Measurements from ENCODE around the gene CCNQ.

DNA sequence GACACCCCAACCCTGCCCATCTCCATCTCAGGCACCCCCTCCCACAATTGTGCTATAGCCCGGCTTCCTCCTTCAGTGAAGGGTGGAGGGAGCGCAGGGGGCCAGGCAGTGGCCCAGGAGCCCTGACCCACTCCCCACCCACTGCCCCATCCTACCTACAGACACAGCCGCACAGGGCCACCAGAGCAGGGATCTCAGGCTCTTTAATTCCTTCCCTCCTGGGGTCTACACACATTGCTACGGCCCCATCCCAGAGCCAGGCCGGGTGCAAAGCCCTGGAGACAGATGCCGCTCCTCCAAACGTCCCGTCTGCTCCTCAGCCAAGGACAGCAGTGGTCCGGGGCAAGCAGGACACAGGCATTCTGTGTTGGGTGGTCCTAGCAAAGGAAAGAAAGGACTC is 35.3 kb upstream of the CCNQ start:
- TF ChIP-seq, protein P1, sequence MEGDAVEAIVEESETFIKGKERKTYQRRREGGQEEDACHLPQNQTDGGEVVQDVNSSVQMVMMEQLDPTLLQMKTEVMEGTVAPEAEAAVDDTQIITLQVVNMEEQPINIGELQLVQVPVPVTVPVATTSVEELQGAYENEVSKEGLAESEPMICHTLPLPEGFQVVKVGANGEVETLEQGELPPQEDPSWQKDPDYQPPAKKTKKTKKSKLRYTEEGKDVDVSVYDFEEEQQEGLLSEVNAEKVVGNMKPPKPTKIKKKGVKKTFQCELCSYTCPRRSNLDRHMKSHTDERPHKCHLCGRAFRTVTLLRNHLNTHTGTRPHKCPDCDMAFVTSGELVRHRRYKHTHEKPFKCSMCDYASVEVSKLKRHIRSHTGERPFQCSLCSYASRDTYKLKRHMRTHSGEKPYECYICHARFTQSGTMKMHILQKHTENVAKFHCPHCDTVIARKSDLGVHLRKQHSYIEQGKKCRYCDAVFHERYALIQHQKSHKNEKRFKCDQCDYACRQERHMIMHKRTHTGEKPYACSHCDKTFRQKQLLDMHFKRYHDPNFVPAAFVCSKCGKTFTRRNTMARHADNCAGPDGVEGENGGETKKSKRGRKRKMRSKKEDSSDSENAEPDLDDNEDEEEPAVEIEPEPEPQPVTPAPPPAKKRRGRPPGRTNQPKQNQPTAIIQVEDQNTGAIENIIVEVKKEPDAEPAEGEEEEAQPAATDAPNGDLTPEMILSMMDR (IDR thresholded peaks at IDR 0.05): no peak
- TF ChIP-seq POLR2A (IDR thresholded peaks at IDR 0.05): no peak

Data from testis (tissue), 2 donors.